ENCODE data around the gene ARHGEF28. TPM values are rescaled to one million over a fixed set of nuclear protein-coding genes. Genes with fewer than 3 reads are reported as not detected.

Gene ARHGEF28
- total RNA-seq, 1 donor from 2014 or later = 37.4 TPM

- DNase-seq (ENCODE audit: low read depth) (no peak), FAIRE-seq (no peak)
- Histone ChIP-seq H3K27me3 (ENCODE audit: control insufficient read depth, insufficient read depth, low read length) (no peaks in the 10 kb centered on the region), H3K36me3 (ENCODE audit: control insufficient read depth, insufficient read depth, low read length) (peaks cover 7% of the 10 kb centered on the region), H3K4me3 (ENCODE audit: low read depth, low read length) (no peak overlapping the region)
- no peak for TF ChIP-seq CTCF (IDR thresholded peaks at IDR 0.05; ENCODE audit: insufficient read depth, low read length, severe bottlenecking)
These were observed 271.9 kb downstream of the ARHGEF28 start for GRCh38 chr5:73897893-73898292.

DNA sequence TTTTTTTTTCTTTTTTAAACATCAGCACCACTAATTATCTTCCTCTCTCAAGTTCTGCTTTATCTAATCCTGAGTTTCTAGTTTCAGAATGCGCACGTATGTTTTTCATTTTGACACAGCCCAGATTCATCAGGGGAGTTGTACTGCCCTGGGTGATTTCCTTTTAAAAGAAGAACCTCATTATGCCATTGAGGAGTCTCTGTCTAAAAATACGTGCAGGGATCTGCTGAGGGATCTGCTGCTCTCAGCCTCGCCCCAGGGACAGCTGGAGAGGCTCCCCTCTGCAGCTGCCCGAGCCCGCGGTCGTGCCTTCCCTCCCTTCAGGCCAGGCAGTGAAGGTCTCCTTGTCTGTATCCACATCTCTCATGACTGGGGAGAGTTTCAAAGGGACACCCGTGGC is 273.1 kb downstream of the ARHGEF28 start:
- DNase-seq (ENCODE audit: low read depth) (no peak), FAIRE-seq (no peak)
- no peak for TF ChIP-seq CTCF (IDR thresholded peaks at IDR 0.05; ENCODE audit: insufficient read depth, low read length, severe bottlenecking)
- no peak overlapping the region for H3K4me3 ChIP-seq (ENCODE audit: low read depth, low read length)
- no peaks in the 10 kb centered on the region for H3K27me3 ChIP-seq (ENCODE audit: control insufficient read depth, insufficient read depth, low read length)
- H3K36me3 ChIP-seq (ENCODE audit: control insufficient read depth, insufficient read depth, low read length) = peaks cover 7% of the 10 kb centered on the region

- DNase-seq (ENCODE audit: low read depth) (no peak), FAIRE-seq (no peak)
- Histone ChIP-seq H3K4me3 (ENCODE audit: low read depth, low read length) (no peak overlapping the region), H3K36me3 (ENCODE audit: control insufficient read depth, insufficient read depth, low read length) (peaks cover 9% of the 10 kb centered on the region), H3K27me3 (ENCODE audit: control insufficient read depth, insufficient read depth, low read length) (no peaks in the 10 kb centered on the region)
- TF ChIP-seq CTCF (IDR thresholded peaks at IDR 0.05; ENCODE audit: insufficient read depth, low read length, severe bottlenecking) = no peak
These were observed 273.9 kb downstream of the ARHGEF28 start for GRCh38 chr5:73899916-73900315.

- TF ChIP-seq CTCF (IDR thresholded peaks at IDR 0.05; ENCODE audit: insufficient read depth, low read length, severe bottlenecking) = no peak
- H3K36me3 ChIP-seq (ENCODE audit: control insufficient read depth, insufficient read depth, low read length) = peaks cover 10% of the 10 kb centered on the region
- no peak for FAIRE-seq
- H3K4me3 ChIP-seq (ENCODE audit: low read depth, low read length) = no peak overlapping the region
- no peak for DNase-seq (ENCODE audit: low read depth)
- H3K27me3 ChIP-seq (ENCODE audit: control insufficient read depth, insufficient read depth, low read length) = no peaks in the 10 kb centered on the region
These were observed 274.6 kb downstream of the ARHGEF28 start for GRCh38 chr5:73900566-73900965.

DNA sequence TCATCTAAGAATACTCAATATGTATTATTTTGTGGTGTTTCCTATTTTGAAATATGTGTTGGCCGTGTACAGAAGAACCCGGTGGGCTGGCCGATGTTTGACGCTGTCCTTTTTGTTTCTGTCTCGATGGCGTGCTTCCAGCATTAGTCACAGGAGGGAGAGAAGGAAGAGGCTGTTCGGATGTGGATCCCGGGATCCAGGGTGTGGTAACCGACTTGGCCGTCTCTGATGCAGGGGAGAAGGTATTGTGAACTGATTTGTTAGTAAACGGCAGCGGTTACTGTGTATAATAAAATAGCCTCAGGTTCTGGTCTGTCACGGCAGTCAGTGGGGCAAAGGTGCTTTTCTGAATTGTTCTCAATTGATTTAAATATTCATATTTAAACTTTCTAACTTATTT is 275.0 kb downstream of the ARHGEF28 start:
- Histone ChIP-seq H3K36me3 (ENCODE audit: control insufficient read depth, insufficient read depth, low read length) (peaks cover 10% of the 10 kb centered on the region), H3K4me3 (ENCODE audit: low read depth, low read length) (no peak overlapping the region), H3K27me3 (ENCODE audit: control insufficient read depth, insufficient read depth, low read length) (no peaks in the 10 kb centered on the region)
- no peak for TF ChIP-seq CTCF (IDR thresholded peaks at IDR 0.05; ENCODE audit: insufficient read depth, low read length, severe bottlenecking)
- FAIRE-seq (no peak), DNase-seq (ENCODE audit: low read depth) (no peak)

- Histone ChIP-seq H3K36me3 (ENCODE audit: control insufficient read depth, insufficient read depth, low read length) (peaks cover 10% of the 10 kb centered on the region), H3K27me3 (ENCODE audit: control insufficient read depth, insufficient read depth, low read length) (no peaks in the 10 kb centered on the region), H3K4me3 (ENCODE audit: low read depth, low read length) (no peak overlapping the region)
- DNase-seq (ENCODE audit: low read depth) (no peak), FAIRE-seq (no peak)
- peak; percentile 8 for TF ChIP-seq CTCF (IDR thresholded peaks at IDR 0.05; ENCODE audit: insufficient read depth, low read length, severe bottlenecking)
These were observed 275.5 kb downstream of the ARHGEF28 start for GRCh38 chr5:73901455-73901854.

Data from bronchial epithelial cell (primary cell).